Gastroesophageal sphincter (tissue), 3 donors: ENCODE measurements around the gene LASP1.

Experiments
- POLR2A ChIP-seq, 2 donors: fragments of 450-650 bp; IDR thresholded peaks; one replicate each; pipeline ENCODE4 v1.6.1; 2017; ENCODE audit warnings: antibody characterized with exemption in 2 of 2, mild to moderate bottlenecking in 2 of 2, moderate library complexity in 1 of 2
- POLR2AphosphoS5 ChIP-seq: sonication (generic); formaldehyde crosslinking; IDR thresholded peaks from one replicate; pipeline ENCODE4 v1.6.1; 2017; ENCODE audit warnings: antibody characterized with exemption
- TF ChIP-seq, protein P1 (sequence below), 4 experiments: fragments of 200-600 bp in 2 of 4; fragments of 450-650 bp in 2 of 4; sonication (generic) in 1 of 4; IDR thresholded peaks; one replicate each; pipeline ENCODE4 v1.5.1; 2017 to 2019; ENCODE audit warnings: antibody characterized with exemption in 4 of 4, mild to moderate bottlenecking in 2 of 4, moderate library complexity in 2 of 4

GRCh38 chr17:38882870-38883269, 13.0 kb downstream of the LASP1 start:
- TF ChIP-seq, protein P1, sequence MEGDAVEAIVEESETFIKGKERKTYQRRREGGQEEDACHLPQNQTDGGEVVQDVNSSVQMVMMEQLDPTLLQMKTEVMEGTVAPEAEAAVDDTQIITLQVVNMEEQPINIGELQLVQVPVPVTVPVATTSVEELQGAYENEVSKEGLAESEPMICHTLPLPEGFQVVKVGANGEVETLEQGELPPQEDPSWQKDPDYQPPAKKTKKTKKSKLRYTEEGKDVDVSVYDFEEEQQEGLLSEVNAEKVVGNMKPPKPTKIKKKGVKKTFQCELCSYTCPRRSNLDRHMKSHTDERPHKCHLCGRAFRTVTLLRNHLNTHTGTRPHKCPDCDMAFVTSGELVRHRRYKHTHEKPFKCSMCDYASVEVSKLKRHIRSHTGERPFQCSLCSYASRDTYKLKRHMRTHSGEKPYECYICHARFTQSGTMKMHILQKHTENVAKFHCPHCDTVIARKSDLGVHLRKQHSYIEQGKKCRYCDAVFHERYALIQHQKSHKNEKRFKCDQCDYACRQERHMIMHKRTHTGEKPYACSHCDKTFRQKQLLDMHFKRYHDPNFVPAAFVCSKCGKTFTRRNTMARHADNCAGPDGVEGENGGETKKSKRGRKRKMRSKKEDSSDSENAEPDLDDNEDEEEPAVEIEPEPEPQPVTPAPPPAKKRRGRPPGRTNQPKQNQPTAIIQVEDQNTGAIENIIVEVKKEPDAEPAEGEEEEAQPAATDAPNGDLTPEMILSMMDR (IDR thresholded peaks at IDR 0.05) = no peak
- TF ChIP-seq POLR2AphosphoS5 = no peak
- no peak for TF ChIP-seq POLR2A (IDR thresholded peaks at IDR 0.05)
